GM06990 (cell line): ENCODE results near the gene LRFN5.
"Not testable (repeated sequence)": the region's sequence is repeated elsewhere in the genome, so short reads cannot be mapped to it uniquely, and the experiment has no call there.

Experiments
- DNase-seq: peaks from one replicate; pipeline ENCODE4 v3.0.0-alpha.2; 2011; ENCODE audit not compliant: insufficient read length; ENCODE audit errors: extremely low read depth
- H3K27me3 ChIP-seq: replicated peaks from 2 replicates; pipeline ENCODE4 v1.6.0; 2011; ENCODE audit warnings: low read length; ENCODE audit not compliant: control insufficient read depth, insufficient read depth
- H3K36me3 ChIP-seq: 2 replicates; pipeline ENCODE4 v1.5.1; 2011; ENCODE audit warnings: low read length; ENCODE audit not compliant: control insufficient read depth, insufficient read depth
- H3K4me3 ChIP-seq: replicated peaks from 2 replicates; pipeline ENCODE4 v1.5.1; 2011; ENCODE audit warnings: low read depth, mild to moderate bottlenecking, control low read depth, low read length
- TF ChIP-seq, protein P1 (sequence below): IDR thresholded peaks from 2 replicates; pipeline ENCODE4 v1.5.1; 2011; ENCODE audit warnings: low read length, control low read depth, mild to moderate bottlenecking, inconsistent platforms; ENCODE audit not compliant: insufficient read depth, poor library complexity, severe bottlenecking

The LRFN5 gene

DNA sequence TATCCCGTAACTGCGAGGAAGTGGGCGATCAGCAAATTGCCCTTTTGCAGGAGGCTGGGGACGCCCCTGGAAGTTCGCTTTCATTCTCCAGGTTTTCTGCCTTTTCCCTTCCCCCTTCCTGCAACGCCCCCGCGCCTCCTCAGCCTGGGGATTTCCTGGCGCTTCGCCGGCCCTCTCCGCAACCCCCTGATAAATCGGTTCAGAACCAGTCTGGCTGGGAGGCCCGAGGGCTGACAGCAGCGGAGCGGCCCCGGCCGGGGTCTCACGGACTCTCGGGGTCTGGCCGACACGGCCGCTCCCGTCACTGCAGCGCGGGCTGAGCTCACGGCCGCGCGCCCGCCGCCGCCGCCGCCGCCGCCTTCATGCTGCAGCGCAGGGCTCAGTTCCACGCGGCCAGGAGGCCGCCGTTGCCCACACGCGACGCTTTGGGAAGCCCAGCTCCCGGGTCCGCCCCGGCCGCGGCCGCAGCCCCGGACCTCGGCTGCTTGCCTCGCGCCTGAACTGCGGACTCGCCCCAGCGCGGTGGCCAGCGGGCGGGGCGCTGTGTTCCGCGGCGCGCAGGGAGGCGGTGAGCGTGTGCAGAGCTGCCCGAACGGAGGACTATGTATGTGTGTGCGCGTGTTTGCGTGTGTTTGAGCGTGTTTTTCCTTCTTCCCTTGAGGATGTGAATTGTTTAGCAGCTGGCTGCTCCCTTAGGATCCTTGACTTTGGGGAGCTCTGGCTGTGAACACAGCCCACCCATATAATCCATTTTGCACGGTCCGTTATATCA is at the start of gene LRFN5:
LRFN5 (plus strand) TSS at position 345 of the 772 bp plus-strand sequence.
- DNase-seq = no peak
- Histone ChIP-seq H3K27me3 (no peaks in the 10 kb centered on the region), H3K36me3 (no peaks in the 10 kb centered on the region), H3K4me3 (peak within 1 kb of the TSS; percentile 1; the same call in 1 of the 2 replicates)
- TF ChIP-seq, protein P1, sequence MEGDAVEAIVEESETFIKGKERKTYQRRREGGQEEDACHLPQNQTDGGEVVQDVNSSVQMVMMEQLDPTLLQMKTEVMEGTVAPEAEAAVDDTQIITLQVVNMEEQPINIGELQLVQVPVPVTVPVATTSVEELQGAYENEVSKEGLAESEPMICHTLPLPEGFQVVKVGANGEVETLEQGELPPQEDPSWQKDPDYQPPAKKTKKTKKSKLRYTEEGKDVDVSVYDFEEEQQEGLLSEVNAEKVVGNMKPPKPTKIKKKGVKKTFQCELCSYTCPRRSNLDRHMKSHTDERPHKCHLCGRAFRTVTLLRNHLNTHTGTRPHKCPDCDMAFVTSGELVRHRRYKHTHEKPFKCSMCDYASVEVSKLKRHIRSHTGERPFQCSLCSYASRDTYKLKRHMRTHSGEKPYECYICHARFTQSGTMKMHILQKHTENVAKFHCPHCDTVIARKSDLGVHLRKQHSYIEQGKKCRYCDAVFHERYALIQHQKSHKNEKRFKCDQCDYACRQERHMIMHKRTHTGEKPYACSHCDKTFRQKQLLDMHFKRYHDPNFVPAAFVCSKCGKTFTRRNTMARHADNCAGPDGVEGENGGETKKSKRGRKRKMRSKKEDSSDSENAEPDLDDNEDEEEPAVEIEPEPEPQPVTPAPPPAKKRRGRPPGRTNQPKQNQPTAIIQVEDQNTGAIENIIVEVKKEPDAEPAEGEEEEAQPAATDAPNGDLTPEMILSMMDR = no peak

DNA sequence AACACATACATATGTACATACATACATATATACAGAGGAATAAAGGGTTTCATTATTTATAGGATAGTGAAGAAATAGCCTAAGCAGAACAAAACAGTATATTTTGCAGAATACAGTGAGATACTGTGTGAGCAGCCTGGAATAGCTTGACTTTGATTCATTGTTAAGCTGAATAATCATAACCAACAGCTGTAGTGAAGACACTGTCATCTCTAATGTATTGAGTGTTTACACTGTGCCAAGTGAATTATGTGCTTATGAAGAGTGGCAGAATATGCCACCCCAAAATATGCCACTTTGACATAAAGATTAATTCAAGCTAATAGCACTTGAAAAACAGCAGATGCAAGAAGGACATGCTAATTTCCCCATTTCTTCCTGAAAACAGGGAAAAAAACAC is 48.2 kb upstream of the LRFN5 start:
- Histone ChIP-seq H3K36me3 (no peaks in the 10 kb centered on the region), H3K27me3 (no peaks in the 10 kb centered on the region), H3K4me3 (no peak overlapping the region)
- TF ChIP-seq, protein P1 = no peak
- DNase-seq = no peak

DNA sequence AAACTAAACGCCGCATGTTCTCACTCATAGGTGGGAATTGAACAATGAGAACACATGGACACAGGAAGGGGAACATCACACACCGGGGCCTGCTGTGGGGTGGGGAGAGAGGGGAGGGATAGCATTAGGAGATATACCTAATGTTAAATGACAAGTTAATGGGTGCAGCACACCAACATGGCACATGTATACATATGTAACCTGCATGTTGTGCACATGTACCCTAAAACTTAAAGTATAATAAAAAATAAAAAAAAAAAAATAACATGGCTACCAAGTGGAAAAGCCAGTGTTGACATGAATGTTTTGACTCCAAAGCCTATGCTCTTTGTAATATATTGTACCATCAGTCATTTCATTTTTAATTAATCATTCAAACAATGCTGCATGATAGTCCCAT is 39.8 kb upstream of the LRFN5 start:
- not testable (repeated sequence) for H3K27me3 ChIP-seq, H3K36me3 ChIP-seq, DNase-seq

DNA sequence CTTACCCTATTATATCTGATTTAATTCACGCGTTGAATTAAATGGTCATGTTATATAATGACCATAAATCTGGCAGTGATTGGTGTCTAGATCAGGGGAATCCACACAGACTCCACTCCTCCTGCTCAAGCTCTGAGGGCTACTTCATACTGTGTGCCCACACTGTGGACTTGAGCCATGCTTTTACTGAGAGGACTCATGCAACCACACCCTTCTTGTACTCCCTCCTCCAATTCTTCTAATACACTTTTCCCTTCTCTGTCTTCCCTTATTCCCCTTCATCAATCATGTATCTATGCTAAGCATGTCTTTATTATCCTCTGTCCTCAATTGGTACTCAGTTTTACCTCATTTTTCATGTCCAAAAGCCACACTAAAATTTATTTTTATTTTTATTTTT is 37.7 kb upstream of the LRFN5 start:
- TF ChIP-seq, protein P1 = no peak
- no peak for DNase-seq
- Histone ChIP-seq H3K4me3 (no peak overlapping the region), H3K36me3 (no peaks in the 10 kb centered on the region), H3K27me3 (no peaks in the 10 kb centered on the region)

More for the DNA sequence above, 39.8 kb upstream of the LRFN5 start:
- H3K4me3 ChIP-seq = not testable (repeated sequence)

DNA sequence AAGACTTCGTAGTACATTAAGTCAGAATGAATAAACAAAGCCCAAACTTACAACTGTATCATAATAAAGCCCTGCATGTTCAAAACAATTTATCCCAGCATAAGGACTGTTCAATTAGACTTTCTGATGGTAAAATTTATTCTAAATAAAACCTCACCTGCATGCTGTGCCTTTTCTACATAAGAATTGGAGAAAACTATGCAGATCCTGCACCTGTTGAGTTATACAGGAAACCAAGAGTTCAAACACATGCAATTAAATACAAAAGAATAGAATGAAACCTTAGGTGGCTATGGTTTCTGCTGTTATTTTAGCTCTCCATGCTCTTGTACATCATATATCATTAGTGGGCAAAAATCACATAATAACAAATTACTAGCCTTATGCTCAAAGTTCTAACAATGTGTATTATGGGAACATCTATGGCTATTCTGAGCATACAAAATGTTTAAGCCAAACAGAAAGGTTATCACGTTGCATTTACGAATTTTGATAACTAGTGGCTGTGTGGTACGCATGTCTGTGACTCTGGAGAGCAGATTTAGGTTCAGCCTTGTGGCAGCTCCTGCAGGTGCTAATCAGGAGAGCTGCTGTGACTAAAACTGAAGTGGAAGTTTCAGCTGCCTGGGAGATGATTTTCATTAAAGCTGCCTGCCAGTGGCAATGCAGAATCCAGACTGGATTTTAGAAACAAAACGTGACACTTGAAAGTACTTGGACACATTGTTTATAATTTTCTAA is 36.1 kb upstream of the LRFN5 start:
- no peaks in the 10 kb centered on the region for H3K27me3 ChIP-seq
- TF ChIP-seq, protein P1 = no peak
- no peak for DNase-seq
- no peaks in the 10 kb centered on the region for H3K36me3 ChIP-seq
- no peak overlapping the region for H3K4me3 ChIP-seq

DNA sequence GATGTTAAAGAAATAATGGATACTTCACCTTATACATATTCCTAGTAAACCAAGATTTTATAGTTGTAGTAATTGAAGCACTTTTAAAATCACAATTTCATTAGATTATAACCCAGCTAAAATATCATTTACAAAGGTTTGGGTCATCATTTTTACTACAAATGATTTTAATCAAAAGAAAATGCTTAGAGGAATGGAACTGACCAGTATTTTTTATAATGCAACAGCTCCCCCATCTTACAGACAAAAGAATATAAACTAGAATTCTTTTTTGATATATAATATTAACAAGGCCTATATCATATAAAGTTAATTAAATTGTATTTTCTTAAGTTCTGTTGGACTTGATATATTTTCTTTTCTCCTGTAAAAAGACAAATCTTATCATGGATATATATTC is 20.4 kb upstream of the LRFN5 start:
- TF ChIP-seq, protein P1 = no peak
- DNase-seq = no peak
- H3K36me3 ChIP-seq = no peaks in the 10 kb centered on the region
- H3K27me3 ChIP-seq = no peaks in the 10 kb centered on the region
- no peak overlapping the region for H3K4me3 ChIP-seq
